DMS 273 treated with DMSO at 0.1 percent for 48 hours (cell line): ENCODE measurements around the gene IQCE.
"Not testable (repeated sequence)": the region's sequence is repeated elsewhere in the genome, so short reads cannot be mapped to it uniquely, and the experiment has no call there.

Experiments used
- DNase-seq: peaks from one replicate; lab custom pipeline; 2025; lab: John Stamatoyannopoulos, UW

The IQCE gene

DNA sequence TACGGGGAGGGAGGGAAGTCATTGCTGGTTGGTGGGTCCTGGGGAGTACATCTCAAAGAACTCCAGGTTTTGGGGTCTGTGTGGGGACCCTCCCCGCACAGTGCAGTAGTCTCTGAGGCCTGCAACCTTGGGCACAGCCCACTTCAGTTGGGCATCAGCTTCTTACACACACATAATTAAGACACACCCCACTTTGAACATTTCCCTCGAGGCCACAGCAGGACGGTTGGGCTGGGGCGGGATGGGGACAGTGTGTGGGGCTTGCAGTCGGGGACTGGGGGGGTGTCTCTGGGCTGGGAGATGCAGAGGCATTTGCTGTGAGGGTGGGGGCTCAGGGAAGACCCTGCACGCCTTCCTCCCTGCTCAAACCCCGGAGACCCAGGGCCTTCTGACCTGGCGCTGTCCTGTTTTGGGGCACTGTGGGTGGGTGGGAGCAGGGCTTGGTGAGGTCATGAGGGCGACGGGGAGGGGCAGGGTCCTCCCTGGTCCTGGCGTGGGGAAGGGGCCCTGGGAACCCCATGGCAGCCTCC is 38.0 kb upstream of the IQCE start:
- DNase-seq = no peak

- no peak for DNase-seq
Observed at GRCh38 chr7:2521341-2521745, 37.4 kb upstream of the IQCE start.

DNA sequence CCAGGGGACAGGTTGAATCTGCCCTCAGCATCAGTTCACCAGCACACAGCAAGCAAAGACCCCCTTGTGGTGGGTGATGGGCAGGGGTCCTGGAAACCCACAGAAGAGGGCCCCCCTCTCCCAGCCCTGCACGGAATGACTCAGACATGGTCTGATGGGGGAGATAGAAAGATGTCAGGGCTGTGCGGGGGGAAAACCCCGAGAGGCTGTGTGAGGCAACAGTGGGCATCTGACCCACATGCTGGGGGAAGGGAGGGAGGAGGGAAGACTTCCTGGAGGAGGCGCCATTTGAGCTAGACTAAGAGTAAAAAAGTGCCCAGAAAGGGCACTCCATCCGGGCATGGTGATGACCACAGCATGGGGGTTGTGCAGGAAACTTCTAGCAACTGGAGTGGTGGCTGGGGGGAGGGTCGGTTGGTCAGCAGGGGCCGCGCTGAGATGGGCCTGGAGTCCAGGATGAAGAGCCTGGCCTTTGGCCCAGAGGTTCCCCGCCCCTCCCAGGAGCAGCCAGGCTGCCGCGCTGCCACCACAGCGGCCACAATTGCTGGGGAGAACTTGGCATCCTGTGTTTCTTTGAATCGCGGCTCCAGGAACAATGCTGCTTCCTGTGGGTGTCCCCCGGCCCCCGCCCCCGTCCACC is 36.7 kb upstream of the IQCE start:
- DNase-seq = no peak

GRCh38 chr7:2522780-2523433 is 35.9 kb upstream of the IQCE start:
- no peak for DNase-seq

GRCh38 chr7:2523461-2523936 is 35.3 kb upstream of the IQCE start:
- no peak for DNase-seq

DNA sequence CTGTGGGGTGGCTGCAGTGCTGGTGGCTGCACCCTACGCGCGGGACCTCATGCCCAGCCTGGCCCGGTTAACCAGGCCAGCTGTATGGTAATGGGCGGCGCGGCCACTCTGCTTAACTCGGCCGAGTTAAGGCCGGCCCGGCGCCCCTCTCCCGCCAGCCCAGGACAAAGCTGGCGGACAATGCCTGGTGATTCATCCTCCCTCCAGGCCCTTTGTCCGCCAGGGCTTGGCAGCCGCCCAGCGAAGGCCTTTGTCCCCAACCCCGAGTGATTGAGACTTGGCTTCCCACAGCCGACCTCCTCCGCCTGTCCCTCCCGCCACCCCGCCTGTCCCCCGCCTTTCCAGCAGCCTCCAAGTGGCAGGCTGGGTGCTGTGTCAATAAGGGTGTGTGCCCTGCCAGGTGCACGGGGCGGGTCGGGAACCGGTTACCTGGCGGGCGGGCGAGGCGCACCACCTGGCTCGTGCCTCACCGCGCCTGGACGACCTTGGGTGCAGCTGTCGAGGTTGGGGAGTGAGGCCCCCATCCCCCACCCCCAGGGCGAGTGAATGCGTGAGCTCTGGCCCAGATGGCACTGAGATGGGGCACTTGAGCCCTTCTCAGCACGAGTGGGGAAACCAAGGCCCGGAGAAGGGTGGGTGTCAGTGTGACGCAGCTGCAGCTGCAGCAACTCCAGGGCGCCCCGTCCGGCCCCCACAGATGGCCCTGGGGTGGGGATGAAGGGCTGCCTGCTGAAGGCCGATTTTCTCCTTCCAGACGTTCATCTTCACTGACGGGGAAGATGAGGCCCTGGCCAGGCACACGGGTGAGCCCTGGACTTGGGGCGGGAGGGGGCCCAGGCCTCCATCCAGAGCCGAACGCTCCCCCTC is 34.6 kb upstream of the IQCE start:
- DNase-seq = no peak

DNA sequence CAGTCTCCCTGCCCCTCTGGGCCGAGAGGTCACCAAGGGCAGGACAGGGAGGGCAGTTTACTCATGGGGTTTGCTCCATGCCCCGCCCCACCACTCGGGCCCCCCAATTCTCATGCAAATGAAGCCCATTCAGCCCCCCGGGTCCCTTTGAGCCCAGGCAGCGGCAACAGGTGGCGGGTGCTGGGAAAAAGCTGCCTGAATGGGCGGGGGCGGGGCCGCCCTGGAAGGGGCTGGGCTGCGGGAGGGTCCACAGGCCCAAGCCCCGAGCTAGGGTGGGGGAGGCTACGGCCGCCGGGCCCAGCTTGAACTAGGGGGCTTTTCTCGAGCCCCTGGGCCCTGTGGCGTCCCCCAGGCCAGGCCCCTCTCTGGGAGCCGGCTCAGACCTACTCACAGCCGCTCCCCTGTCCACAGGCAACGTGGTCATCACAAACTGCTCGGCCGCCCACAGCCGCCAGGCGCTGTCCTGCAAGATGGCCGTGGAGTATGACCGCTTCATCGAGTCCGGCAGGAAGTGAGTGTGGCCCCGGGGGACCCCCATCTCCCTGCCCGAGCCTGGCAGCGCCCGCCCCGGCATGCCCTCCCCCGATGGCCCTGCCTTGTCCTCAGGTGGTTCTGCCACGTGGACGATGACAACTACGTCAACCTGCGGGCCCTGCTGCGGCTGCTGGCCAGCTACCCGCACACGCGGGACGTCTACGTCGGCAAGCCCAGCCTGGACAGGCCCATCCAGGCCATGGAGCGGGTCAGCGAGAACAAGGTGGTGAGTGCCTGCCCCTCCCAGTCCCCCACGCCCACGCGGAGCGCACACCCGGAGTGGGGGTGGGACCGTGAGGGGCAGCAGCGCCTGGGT is 33.7 kb upstream of the IQCE start:
- DNase-seq = no peak

DNA sequence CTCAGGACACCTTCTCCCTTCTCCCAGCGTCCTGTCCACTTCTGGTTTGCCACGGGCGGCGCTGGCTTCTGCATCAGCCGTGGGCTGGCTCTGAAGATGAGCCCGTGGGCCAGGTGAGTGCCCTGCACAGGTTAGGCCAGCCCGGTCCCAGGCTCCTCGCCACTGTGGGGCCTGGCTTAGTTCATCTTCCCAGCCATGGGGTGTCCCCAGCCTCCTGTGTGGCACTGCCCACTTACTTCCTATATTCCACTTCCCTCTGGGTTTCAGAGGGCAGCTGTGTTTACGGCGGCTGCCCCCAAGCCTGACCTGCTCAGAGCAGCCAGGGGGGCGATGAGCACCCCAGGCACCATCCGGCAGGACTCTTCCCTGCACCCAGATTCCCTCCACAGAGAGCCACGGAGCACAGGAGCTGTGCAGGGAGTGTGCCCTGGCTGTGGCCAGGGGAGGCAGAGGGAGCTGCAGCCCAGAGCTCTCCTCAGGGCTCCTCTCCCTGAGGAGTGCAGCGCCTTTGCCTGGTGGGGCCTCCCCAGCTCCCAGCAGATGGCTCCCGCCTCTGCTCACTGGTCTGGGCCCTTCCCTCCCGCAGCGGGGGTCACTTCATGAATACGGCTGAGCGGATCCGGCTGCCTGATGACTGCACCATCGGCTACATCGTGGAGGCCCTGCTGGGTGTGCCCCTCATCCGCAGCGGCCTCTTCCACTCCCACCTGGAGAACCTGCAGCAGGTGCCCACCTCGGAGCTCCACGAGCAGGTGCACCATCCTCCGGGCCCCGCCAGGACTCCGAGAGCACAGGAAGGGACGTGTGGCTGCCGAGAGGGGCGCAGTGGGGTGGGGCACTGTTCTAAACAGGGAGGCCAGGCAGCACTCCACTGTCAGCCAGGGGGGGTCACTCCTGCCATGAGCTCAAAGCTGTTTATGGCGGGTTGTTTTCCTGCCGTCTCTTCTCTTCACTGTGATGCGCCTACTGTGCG is 32.8 kb upstream of the IQCE start:
- no peak for DNase-seq

- DNase-seq = no peak
Observed at GRCh38 chr7:2526659-2527504, 31.9 kb upstream of the IQCE start.

DNA sequence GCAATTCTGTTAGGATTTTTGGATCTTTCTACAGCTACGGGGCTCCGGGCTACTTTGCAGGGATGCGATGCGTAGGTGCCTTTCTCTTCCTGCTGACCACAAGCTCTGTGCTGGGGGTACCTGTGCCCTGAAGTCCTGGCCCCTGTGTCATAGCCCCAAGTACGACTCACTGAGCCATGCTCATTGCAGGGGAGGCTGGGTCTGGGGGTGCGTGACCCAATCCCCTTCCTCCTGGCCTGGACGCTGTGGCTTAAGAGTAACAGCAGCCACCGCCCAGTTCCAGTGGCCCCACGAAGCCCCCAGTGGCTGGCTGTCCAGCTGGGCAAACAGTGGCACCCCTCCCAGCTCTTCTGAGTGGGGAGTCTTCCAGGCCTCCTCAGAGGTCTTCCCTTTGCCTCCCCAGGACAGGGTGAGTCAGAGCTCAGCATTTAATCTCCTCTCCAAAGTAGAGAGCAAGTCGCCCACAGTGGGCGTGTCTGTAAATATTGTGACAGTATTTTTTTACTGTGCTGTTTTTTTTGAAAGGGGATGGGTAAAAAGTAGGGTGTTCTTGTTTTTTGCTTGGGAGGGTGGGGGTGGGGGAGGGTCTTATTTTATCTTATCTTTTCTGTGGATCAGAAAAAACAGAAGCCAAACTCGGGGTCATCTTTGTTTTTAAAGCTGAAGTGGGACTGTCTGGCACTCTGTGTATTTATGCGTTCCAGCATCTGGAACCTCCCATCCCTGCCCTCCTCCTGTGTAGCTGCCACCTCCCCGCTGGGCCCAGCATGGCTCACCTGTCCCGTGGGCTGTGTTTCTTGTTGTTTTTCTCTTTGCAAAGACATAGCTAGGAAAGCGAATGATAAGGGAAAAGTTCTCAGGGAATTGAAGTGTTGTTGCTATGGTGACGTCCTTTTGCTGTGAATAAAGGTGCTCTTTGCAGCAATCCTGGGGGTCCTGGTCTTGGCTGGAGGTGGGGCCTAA is 31.0 kb upstream of the IQCE start:
- no peak for DNase-seq

- DNase-seq = no peak
Observed at GRCh38 chr7:2528481-2529095, 30.2 kb upstream of the IQCE start.

- DNase-seq = no peak
Observed at GRCh38 chr7:2529161-2530070, 29.4 kb upstream of the IQCE start.

GRCh38 chr7:2530071-2530987 is 28.4 kb upstream of the IQCE start:
- DNase-seq = no peak

- DNase-seq = not testable (repeated sequence)
Observed at GRCh38 chr7:2530994-2531795, 27.6 kb upstream of the IQCE start.

- not testable (repeated sequence) for DNase-seq
Observed at GRCh38 chr7:2531796-2532110, 27.0 kb upstream of the IQCE start.
